Thoracic aorta (tissue), 2 donors: Measurements from ENCODE around the gene SLC25A10. TPM values are rescaled to one million over a fixed set of nuclear protein-coding genes. Genes with fewer than 3 reads are reported as not detected.
A peak's percentile ranks its signal among the peaks of the same experiment; 100 is the strongest.
"Not testable (repeated sequence)": the region's sequence is repeated elsewhere in the genome, so short reads cannot be mapped to it uniquely, and the experiment has no call there.

Source experiments
- ATAC-seq: fragments of 150-250 bp; one replicate; pipeline ENCODE4 v1.8.0; 2017; ENCODE audit warnings: low read depth; ENCODE audit not compliant: insufficient number of reproducible peaks, low FRiP score
- DNase-seq: peaks from one replicate; pipeline ENCODE4 v3.0.0-alpha.2; 2020; ENCODE audit warnings: low spot score
- H3K27ac ChIP-seq, 2 donors: fragments of 200-600 bp; sonication (generic); 1 replicate in 1 of 2; 2 replicates in 1 of 2; pipeline ENCODE4 v1.5.1; 2016; ENCODE audit warnings: mild to moderate bottlenecking in 2 of 2, moderate library complexity in 2 of 2
- H3K27me3 ChIP-seq: fragments of 200-600 bp; sonication (generic); replicated peaks from 2 replicates; pipeline ENCODE4 v1.6.0; 2016; ENCODE audit warnings: mild to moderate bottlenecking; ENCODE audit not compliant: insufficient read depth
- H3K36me3 ChIP-seq: fragments of 200-600 bp; sonication (generic); one replicate; pipeline ENCODE4 v1.5.1; 2016
- H3K4me1 ChIP-seq, 2 donors: fragments of 200-600 bp; sonication (generic); 1 replicate in 1 of 2; 2 replicates in 1 of 2; pipeline versions ENCODE4 v1.5.1 to v1.6.0; 2016; ENCODE audit warnings: low read depth in 2 of 2, mild to moderate bottlenecking in 1 of 2; ENCODE audit not compliant: control insufficient read depth in 1 of 2
- H3K4me3 ChIP-seq: fragments of 200-600 bp; sonication (generic); 2 replicates; pipeline ENCODE4 v1.5.1; 2016; ENCODE audit warnings: mild to moderate bottlenecking
- H3K9me3 ChIP-seq: fragments of 200-600 bp; sonication (generic); 2 replicates; pipeline ENCODE4 v1.5.1; 2016
- total RNA-seq, 2 donors: library from RNA; depleted of rRNA; stranded (reverse); fragments of >200 nt; gene quantifications; one replicate each; pipeline versions ENCODE4 v1.1.0 to v1.2.3, GENCODE V29; 2016
- TF ChIP-seq, protein P1 (sequence below): fragments of 200-600 bp; sonication (generic); IDR thresholded peaks from one replicate; pipeline ENCODE4 v1.5.1; 2019; ENCODE audit warnings: antibody characterized with exemption

The SLC25A10 gene
- total RNA-seq, 2 donors from 2014 or later: 2.2 to 4.7 TPM

DNA sequence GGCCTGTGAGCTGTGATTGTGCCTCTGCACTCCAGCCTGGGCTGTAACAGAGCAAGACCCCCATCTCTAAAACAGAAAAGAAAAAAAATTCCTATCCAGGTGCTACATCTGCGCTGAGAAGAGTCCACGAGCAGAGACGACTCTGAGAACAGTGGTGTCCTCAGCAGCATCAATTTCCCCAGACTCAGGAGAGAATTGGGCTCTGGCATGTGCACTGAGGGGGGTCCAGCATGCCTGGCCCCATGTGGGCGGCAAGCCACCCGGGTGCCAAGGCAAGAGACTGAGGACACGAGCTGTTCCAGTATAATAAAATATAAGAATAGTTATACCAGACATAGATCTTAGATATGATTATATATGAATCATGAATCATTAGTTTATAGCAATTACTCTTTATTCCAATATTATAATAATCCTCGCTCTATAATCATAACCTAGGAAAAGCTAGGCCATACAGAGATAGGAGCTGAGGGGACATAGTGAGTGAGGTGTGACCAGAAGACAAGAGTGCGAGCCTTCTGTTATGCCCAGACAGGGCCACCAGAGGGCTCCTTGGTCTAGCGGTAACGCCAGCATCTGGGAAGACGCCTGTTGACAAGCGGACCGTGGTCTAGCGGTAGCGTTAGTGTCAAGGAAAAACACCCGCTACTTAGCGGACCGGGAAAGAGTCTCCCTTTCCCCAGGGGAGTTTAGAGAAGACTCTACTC is 36.4 kb upstream of the SLC25A10 start:
- not testable (repeated sequence) for H3K27me3 ChIP-seq, ATAC-seq, H3K4me1 ChIP-seq, H3K27ac ChIP-seq, H3K9me3 ChIP-seq, DNase-seq, H3K4me3 ChIP-seq
- H3K36me3 ChIP-seq: peaks cover 29% of the 10 kb centered on the region
- TF ChIP-seq, protein P1, sequence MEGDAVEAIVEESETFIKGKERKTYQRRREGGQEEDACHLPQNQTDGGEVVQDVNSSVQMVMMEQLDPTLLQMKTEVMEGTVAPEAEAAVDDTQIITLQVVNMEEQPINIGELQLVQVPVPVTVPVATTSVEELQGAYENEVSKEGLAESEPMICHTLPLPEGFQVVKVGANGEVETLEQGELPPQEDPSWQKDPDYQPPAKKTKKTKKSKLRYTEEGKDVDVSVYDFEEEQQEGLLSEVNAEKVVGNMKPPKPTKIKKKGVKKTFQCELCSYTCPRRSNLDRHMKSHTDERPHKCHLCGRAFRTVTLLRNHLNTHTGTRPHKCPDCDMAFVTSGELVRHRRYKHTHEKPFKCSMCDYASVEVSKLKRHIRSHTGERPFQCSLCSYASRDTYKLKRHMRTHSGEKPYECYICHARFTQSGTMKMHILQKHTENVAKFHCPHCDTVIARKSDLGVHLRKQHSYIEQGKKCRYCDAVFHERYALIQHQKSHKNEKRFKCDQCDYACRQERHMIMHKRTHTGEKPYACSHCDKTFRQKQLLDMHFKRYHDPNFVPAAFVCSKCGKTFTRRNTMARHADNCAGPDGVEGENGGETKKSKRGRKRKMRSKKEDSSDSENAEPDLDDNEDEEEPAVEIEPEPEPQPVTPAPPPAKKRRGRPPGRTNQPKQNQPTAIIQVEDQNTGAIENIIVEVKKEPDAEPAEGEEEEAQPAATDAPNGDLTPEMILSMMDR: peak; percentile 59

DNA sequence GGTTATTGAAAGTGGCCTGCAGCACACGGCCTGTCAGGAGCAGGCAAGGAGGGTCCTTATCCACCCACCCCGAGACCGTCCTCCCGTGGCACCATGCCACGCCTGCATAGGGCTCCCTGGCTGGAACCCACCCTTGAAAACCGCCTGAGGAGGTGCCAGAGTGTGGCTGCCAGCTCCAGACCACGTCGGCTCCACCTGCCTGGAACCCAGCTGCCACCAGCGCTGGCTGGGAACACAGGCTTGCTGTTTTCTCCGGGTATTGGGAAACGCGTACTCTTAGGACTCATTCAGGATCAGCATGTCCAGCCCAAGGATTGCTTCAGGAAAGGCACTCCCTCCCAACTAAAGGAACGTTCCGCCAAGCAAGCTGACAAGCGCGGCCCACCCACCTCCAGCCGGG is 35.2 kb upstream of the SLC25A10 start:
- DNase-seq: no peak
- H3K27ac ChIP-seq: no peak overlapping the region
- peaks cover 18% of the 10 kb centered on the region for H3K36me3 ChIP-seq
- ATAC-seq: no peak
- H3K27me3 ChIP-seq: no peaks in the 10 kb centered on the region
- H3K4me3 ChIP-seq: no peak overlapping the region
- H3K9me3 ChIP-seq: no peaks in the 10 kb centered on the region
- no peaks in the 10 kb centered on the region for H3K4me1 ChIP-seq
- TF ChIP-seq, protein P1: no peak

DNA sequence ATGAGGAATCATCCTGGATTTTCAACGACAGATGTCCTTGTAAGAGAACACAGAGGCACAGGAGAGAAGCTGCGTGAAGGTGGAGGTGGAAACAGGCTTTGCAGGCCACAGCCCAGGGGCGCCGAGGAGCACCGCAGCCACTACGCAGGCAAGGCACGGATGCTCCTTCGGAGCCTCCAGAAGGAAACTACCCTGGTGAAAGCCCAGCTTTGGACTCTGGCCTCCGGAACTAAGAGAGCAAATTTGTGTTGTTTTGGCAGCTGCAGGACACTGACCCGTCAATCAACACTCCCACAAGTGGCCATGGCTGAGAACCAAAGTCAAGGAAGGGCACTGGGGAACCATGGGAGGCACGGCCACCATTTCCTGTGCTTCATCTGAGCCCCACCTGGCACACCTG is 31.9 kb upstream of the SLC25A10 start:
- TF ChIP-seq, protein P1: no peak
- no peak for DNase-seq
- Histone ChIP-seq H3K4me1 (peaks cover 14 to 16% of the 10 kb centered on the region in 2 donors), H3K27ac (no peak overlapping the region), H3K9me3 (no peaks in the 10 kb centered on the region), H3K36me3 (no peaks in the 10 kb centered on the region), H3K4me3 (no peak overlapping the region), H3K27me3 (no peaks in the 10 kb centered on the region)
- no peak for ATAC-seq

DNA sequence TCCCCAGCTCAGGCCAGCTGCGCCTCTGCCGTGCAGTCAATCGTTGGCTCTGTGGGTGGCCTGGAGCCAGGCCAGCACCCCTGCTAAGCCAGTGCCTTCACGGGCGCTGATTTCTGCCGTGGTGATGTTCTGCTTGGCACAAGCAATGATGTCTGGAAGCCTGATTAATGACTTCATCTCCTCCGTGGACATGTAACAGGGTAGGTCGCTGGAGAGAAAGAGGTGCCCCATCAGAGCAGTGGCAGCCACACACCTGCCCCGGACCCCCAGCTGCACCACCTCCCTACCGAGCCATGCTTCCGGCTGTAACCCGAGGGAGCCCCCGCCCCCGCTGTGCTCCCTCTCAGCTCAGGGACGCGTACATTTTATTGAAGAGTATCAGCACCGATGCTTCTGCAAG is 30.4 kb upstream of the SLC25A10 start:
- ATAC-seq: no peak
- TF ChIP-seq, protein P1: no peak
- DNase-seq: no peak
- H3K9me3 ChIP-seq: no peaks in the 10 kb centered on the region
- H3K36me3 ChIP-seq: peaks cover 12% of the 10 kb centered on the region
- no peak overlapping the region for H3K27ac ChIP-seq
- no peaks in the 10 kb centered on the region for H3K27me3 ChIP-seq
- H3K4me1 ChIP-seq: peaks cover 19 to 24% of the 10 kb centered on the region in 2 donors
- H3K4me3 ChIP-seq: no peak overlapping the region

DNA sequence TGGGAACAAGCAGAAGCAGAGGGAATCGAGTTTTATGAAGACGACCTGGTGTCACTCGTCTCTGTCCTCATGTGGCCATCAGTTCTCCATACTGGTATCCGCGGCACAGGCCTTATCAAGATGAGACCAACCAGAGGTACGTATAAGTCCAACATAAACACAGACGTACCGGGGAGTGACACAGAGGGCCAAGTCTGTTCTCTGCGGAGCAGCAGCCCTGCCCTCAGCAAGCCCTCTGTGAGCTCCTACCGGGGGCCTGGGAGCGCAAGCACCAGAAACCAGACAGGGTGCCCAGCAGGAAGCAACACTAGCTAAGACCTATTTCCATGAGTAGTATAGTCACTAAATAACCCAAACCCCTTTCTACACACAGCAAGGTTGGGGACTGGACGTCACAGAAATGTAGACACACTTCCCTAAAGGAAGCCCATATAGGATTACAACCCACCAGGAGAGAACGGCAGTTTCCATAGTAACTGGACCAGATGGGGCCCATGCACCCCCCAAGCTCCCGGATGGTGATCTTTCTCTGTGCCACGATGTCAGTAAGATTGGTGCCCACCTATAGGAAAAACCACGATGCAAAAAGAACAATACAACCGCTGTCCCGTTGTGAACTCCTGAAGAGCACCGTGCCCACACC is 29.4 kb upstream of the SLC25A10 start:
- no peak for ATAC-seq
- H3K27ac ChIP-seq: peak overlapping the region in 1 of 2 donors; percentile 84
- peaks cover 19 to 24% of the 10 kb centered on the region in 2 donors for H3K4me1 ChIP-seq
- no peaks in the 10 kb centered on the region for H3K9me3 ChIP-seq
- TF ChIP-seq, protein P1: no peak
- peaks cover 21% of the 10 kb centered on the region for H3K36me3 ChIP-seq
- no peaks in the 10 kb centered on the region for H3K27me3 ChIP-seq
- H3K4me3 ChIP-seq: peak overlapping the region; percentile 93
- no peak for DNase-seq
